ENCODE data around the gene MGAT4A. TPM values are rescaled to one million over a fixed set of nuclear protein-coding genes. Genes with fewer than 3 reads are reported as not detected.

The MGAT4A gene
- total and polyA plus RNA-seq, 2 of the 8 experiments (the other 6 are each of a cell fraction or from before 2014, with no cell fraction given) = 1.4 to 7.7 TPM

DNA sequence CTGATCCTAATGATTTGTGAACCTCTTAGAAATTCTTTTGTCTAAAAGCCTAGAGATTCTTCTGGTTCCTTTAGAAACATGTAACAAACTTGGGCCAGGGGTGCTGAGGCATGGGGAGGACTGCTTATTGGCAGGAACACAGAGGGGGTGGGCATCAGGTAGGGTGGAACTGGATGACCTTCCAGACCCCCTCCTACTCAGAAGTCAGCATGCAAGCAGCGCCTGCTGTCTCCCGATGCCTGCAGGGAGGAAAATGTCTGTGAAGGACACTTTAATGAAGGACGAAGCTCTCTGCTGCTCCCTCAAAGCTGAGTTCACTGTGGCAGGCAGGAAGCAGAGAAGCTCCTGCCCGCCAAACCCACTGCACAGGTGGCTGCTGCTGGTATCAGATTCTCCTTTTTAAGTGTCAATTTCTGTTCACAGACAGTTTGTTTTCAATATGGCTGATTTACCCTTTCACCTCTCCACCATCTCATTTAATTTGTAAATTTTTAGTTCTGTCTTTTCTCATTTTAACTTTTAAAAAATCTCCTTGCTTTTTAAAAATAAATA is 142.0 kb downstream of the MGAT4A start:
- Histone ChIP-seq H3K27ac (ENCODE audit: low read depth, low read length) (no peak overlapping the region), H3K4me3 (ENCODE audit: extremely low read depth in 1 of 4, insufficient read depth in 2 of 4, low read depth in 3 of 4, low read length in 4 of 4) (no peak overlapping the region), H2AFZ (ENCODE audit: low read length) (no peak overlapping the region), H2AK5ac (ENCODE audit: low read depth, low read length) (no peak overlapping the region), H3K18ac (ENCODE audit: extremely low read depth, low read length) (no peak overlapping the region), H2BK12ac (ENCODE audit: low read depth, low read length) (no peak overlapping the region), H4K8ac (ENCODE audit: extremely low read depth, insufficient read depth, low read length) (no peak overlapping the region), H3K36me3 (ENCODE audit: control insufficient read depth in 2 of 4, insufficient read depth in 4 of 4, low read length in 3 of 4) (peaks cover 0 to 14% (median 1%) of the 10 kb centered on the region in 4 experiments; a peak in 5 of 8 replicates), H2BK20ac (ENCODE audit: low read length) (no peak overlapping the region), H3K9ac (replicated peaks in 1 of 4; ENCODE audit: extremely low read depth in 1 of 4, low read depth in 3 of 4, low read length in 3 of 4) (no peak overlapping the region), H4K5ac (ENCODE audit: insufficient read length, low read depth, low read length) (no peak overlapping the region), H3K14ac (ENCODE audit: insufficient read length) (no peak overlapping the region), H4K20me1 (replicated peaks in 1 of 2; ENCODE audit: control insufficient read depth in 1 of 2, insufficient read depth in 2 of 2, low read length in 2 of 2) (peaks cover 2 to 3% of the 10 kb centered on the region in 2 experiments), H3K23me2 (ENCODE audit: low read depth, low read length) (no peaks in the 10 kb centered on the region), H3K79me1 (ENCODE audit: low read depth, low read length) (no peaks in the 10 kb centered on the region), H2BK15ac (ENCODE audit: low read length) (no peak overlapping the region), H3K79me2 (ENCODE audit: control insufficient read depth in 1 of 2, insufficient read depth in 2 of 2, low read length in 2 of 2) (no peaks in the 10 kb centered on the region), H2BK5ac (ENCODE audit: low read depth, low read length) (no peak overlapping the region), H3K9me3 (ENCODE audit: insufficient read depth in 2 of 2, low read depth in 1 of 2, low read length in 1 of 2) (no peaks in the 10 kb centered on the region; a peak in 1 of 4 replicates), H2BK120ac (replicated peaks; ENCODE audit: low read depth, low read length) (no peak overlapping the region), H3K4ac (replicated peaks; ENCODE audit: insufficient read length, low read depth, low read length) (no peak overlapping the region), H3K23ac (ENCODE audit: insufficient read length) (no peak overlapping the region), H3K4me2 (ENCODE audit: insufficient read depth in 1 of 2, low read depth in 2 of 2, low read length in 2 of 2) (no peak overlapping the region), H4K91ac (replicated peaks; ENCODE audit: insufficient read length, low read length) (no peak overlapping the region), H3K27me3 (replicated peaks in 1 of 4; ENCODE audit: control insufficient read depth in 3 of 4, extremely low read depth in 1 of 4, insufficient read depth in 3 of 4, low read length in 3 of 4) (no peaks in the 10 kb centered on the region), H3K56ac (replicated peaks; ENCODE audit: insufficient read length, low read depth, low read length) (no peak overlapping the region), H3K4me1 (replicated peaks in 1 of 4; ENCODE audit: control insufficient read depth in 3 of 4, insufficient read depth in 4 of 4, low read length in 3 of 4) (no peaks in the 10 kb centered on the region)
- POLR2A ChIA-PET (ENCODE audit: partially characterized antibody) = no interaction called here
- whole genome bisulfite sequencing, 2 experiments (ENCODE audit: extremely low coverage in 1 of 2, insufficient coverage in 1 of 2, insufficient read length in 1 of 2, insufficient replicate concordance in 2 of 2, low coverage in 1 of 2, low lambda C conversion rate in 2 of 2, missing lambda C conversion rate in 1 of 2) = 76% methylated on average over 4 of the region's 4 CpGs; no CpG with 5 or more reads in 1 of the 2 experiments
- CTCF ChIA-PET (ENCODE audit: partially characterized antibody) = interaction anchor here (2.1 kb wide), 1 partner anchor 101 kb away, joined by 4 read pairs; no protein-coding TSS in a partner anchor
- TF ChIP-seq TAF7 (optimal IDR thresholded peaks at IDR 0.05; ENCODE audit: borderline replicate concordance, low read depth, low read length) (no peak), TEAD4 (IDR thresholded peaks at IDR 0.05; ENCODE audit: low read depth, low read length) (no peak), CEBPB (IDR thresholded peaks at IDR 0.05; ENCODE audit: low read depth, low read length) (no peak), POLR2AphosphoS5 (IDR thresholded peaks at IDR 0.05; ENCODE audit: low read depth, low read length) (no peak), BCL11A (IDR thresholded peaks at IDR 0.05; ENCODE audit: low read depth in 2 of 2, low read length in 2 of 2) (no peak), ATF2 (IDR thresholded peaks at IDR 0.05; ENCODE audit: low read length) (no peak), SP2 (IDR thresholded peaks at IDR 0.05; ENCODE audit: low read length) (no peak), SAP30 (IDR thresholded peaks at IDR 0.05; ENCODE audit: insufficient read depth, insufficient replicate concordance, low read length) (no peak), KDM1A (IDR thresholded peaks at IDR 0.05; ENCODE audit: borderline replicate concordance, low read length) (no peak), MAFK (IDR thresholded peaks at IDR 0.05; ENCODE audit: low read depth, low read length) (no peak), TBP (IDR thresholded peaks at IDR 0.05; ENCODE audit: low read depth, low read length) (no peak)
- no peak for FAIRE-seq
- no peak for DNase-seq (ENCODE audit: low read depth in 1 of 2, low spot score in 2 of 2)

Measured in H1 (cell line).